Progenitor cell of endocrine pancreas (in vitro differentiated cells): Measurements from ENCODE around the gene CCDC82. TPM values are rescaled to one million over a fixed set of nuclear protein-coding genes. Genes with fewer than 3 reads are reported as not detected.
A peak's percentile ranks its signal among the peaks of the same experiment; 100 is the strongest.

Source experiments
- DNase-seq: peaks from one replicate; pipeline ENCODE4 v3.0.0; 2021; ENCODE audit warnings: low spot score; ENCODE audit not compliant: unreplicated experiment
- H3K27ac Mint-ChIP-seq: 2 replicates; pipeline ENCODE4 v1.8.0; 2021; ENCODE audit warnings: mild to moderate bottlenecking, moderate library complexity, mixed read lengths
- H3K27me3 Mint-ChIP-seq: 2 replicates; pipeline ENCODE4 v1.8.0; 2021; ENCODE audit warnings: mixed read lengths
- H3K36me3 Mint-ChIP-seq: 2 replicates; pipeline ENCODE4 v1.8.0; 2022; ENCODE audit warnings: mixed read lengths; ENCODE audit not compliant: insufficient read depth
- H3K4me1 Mint-ChIP-seq: 2 replicates; pipeline ENCODE4 v1.8.0; 2021; ENCODE audit warnings: low read depth, mixed read lengths
- H3K4me3 Mint-ChIP-seq: 2 replicates; pipeline ENCODE4 v1.8.0; 2021; ENCODE audit warnings: low read depth, mild to moderate bottlenecking, moderate library complexity, mixed read lengths
- H3K9me3 Mint-ChIP-seq: 2 replicates; pipeline ENCODE4 v1.8.0; 2021; ENCODE audit warnings: low read depth, mixed read lengths
- total RNA-seq: library from RNA; stranded (reverse); gene quantifications from 2 replicates; pipeline ENCODE4 v1.2.1, GENCODE V29; 2021
- TF ChIP-seq, protein P1 (sequence below): fragments of 200-600 bp; sonication (generic); IDR thresholded peaks from one replicate; pipeline ENCODE4 v1.5.0; 2021; ENCODE audit warnings: antibody characterized with exemption, mild to moderate bottlenecking; ENCODE audit not compliant: unreplicated experiment

CCDC82 gene
- total RNA-seq, 1 donor from 2014 or later = 26.3 TPM

DNA sequence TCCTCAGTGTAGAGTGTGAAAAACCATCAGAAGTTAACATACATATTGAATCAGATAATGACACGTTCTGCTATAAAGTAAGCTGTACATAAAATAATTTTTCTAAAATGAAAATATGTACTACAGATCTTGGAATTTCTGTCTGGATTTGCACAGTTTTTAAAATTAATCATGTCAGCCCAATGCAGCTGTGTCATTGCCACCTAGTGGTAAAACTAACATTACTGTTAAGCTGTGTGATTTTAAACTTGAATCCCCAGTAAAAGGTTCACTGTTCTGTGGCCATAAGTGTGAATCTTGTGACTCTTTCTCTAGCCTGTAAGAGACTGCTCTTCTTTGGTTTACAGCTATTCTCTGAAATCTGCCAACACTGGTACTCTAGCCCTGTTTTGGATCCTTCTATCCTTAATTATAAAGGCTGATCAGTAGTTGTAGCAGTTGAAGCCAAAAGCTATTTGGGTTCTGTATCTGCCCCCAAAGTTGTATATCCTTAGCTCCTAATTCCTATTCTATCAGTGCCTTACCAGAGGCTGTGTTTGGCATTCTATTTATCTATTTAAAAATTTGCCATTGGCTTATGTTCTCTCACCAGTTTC, 4.1 kb upstream of the CCDC82 start:
- Mint-ChIP-seq H3K4me1 (peaks cover 4% of the 10 kb centered on the region), H3K9me3 (peaks cover 12% of the 10 kb centered on the region), H3K27me3 (no peaks in the 10 kb centered on the region), H3K27ac (no peak overlapping the region), H3K4me3 (no peak overlapping the region), H3K36me3 (peaks cover 14% of the 10 kb centered on the region)
- TF ChIP-seq, protein P1, sequence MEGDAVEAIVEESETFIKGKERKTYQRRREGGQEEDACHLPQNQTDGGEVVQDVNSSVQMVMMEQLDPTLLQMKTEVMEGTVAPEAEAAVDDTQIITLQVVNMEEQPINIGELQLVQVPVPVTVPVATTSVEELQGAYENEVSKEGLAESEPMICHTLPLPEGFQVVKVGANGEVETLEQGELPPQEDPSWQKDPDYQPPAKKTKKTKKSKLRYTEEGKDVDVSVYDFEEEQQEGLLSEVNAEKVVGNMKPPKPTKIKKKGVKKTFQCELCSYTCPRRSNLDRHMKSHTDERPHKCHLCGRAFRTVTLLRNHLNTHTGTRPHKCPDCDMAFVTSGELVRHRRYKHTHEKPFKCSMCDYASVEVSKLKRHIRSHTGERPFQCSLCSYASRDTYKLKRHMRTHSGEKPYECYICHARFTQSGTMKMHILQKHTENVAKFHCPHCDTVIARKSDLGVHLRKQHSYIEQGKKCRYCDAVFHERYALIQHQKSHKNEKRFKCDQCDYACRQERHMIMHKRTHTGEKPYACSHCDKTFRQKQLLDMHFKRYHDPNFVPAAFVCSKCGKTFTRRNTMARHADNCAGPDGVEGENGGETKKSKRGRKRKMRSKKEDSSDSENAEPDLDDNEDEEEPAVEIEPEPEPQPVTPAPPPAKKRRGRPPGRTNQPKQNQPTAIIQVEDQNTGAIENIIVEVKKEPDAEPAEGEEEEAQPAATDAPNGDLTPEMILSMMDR = peak; percentile 75
- DNase-seq = no peak

DNA sequence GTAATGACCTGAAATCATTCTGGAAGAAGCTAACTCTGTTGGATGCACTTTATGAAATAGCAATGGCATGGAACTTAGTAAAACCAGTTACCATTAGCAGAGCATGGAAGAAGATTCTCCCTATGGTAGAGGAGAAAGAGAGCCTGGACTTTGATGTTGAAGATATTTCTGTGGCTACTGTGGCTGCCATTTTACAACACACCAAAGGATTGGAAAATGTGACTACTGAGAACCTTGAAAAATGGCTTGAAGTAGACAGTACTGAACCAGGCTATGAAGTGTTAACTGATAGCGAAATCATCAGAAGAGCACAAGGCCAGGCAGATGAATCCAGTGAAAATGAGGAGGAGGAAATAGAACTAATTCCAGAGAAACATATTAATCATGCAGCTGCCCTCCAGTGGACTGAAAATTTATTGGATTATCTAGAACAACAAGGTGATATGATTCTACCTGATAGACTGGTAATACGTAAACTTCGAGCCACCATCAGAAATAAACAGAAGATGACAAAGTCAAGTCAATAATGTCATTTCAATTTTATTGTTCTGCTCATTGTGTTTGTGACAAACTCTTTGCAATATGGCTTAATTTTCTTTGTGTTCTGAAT, 2.1 kb upstream of the CCDC82 start:
- no peaks in the 10 kb centered on the region for H3K27me3 Mint-ChIP-seq
- peaks cover 12% of the 10 kb centered on the region for H3K9me3 Mint-ChIP-seq
- H3K27ac Mint-ChIP-seq = no peak overlapping the region
- TF ChIP-seq, protein P1 = no peak
- H3K4me3 Mint-ChIP-seq = peak overlapping the region; percentile 96
- DNase-seq = no peak
- H3K4me1 Mint-ChIP-seq = peaks cover 14% of the 10 kb centered on the region
- H3K36me3 Mint-ChIP-seq = peaks cover 14% of the 10 kb centered on the region

DNA sequence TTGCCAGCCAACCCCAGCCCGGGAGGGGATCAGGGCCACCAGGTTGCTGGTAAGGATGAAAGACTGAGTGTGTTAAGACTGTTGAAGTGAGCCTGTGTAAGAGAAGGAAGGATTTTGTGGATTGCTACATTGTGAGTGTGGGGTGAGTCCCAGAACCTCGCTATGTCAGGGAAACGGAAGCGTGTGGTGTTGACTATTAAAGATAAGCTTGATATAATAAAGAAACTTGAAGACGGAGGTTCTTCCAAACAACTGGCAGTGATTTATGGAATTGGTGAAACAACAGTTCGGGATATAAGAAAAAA, 728 bp upstream of the CCDC82 start:
- peaks cover 12% of the 10 kb centered on the region for H3K9me3 Mint-ChIP-seq
- no peaks in the 10 kb centered on the region for H3K27me3 Mint-ChIP-seq
- H3K4me1 Mint-ChIP-seq = peaks cover 14% of the 10 kb centered on the region
- DNase-seq = no peak
- TF ChIP-seq, protein P1 = no peak
- peak overlapping the region; percentile 96 for H3K4me3 Mint-ChIP-seq
- H3K27ac Mint-ChIP-seq = peak overlapping the region; percentile 99
- H3K36me3 Mint-ChIP-seq = peaks cover 14% of the 10 kb centered on the region

DNA sequence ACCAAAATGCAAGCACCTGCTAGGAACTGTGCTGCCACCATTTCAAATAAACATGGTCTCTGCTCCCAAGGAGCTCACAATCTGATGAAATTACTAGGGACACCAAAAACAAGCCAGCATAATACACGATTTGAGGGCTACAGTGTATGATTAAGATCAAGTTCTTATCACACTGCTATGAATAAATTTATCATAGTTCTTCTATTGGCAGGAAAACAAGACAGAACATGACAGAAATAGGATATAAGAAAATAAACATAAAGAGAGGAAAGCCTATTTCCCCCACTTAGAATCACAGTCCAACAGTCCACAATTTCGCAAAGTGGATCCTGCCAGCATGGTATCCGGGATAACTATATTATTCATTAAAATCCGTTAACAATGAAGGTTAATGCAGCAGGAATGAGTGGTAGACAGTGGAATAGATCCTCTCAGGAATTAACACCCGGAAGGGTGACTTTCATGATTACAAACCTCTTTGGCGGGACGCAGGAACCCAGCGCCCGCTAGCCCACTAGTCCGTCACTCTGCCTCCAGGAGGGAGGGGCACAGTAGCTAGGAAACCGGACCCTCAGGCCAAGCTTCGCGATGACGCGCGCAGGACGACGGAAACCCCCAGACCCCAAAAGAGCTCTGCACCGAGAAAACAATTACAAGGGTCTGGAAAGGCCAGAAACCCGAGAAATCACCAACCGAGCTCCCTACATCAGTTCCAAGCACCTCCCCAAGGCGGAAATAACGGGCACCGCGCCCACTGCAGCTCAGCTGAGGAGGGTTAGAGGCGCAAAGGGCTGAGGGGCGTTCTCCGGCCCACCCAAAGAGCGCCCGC, 607 bp downstream of the CCDC82 start:
- Mint-ChIP-seq H3K27me3 (no peaks in the 10 kb centered on the region), H3K9me3 (peaks cover 12% of the 10 kb centered on the region), H3K4me1 (peaks cover 14% of the 10 kb centered on the region), H3K4me3 (peak overlapping the region; percentile 96), H3K36me3 (peaks cover 16% of the 10 kb centered on the region), H3K27ac (peak overlapping the region; percentile 99)
- TF ChIP-seq, protein P1 = no peak
- no peak for DNase-seq

DNA sequence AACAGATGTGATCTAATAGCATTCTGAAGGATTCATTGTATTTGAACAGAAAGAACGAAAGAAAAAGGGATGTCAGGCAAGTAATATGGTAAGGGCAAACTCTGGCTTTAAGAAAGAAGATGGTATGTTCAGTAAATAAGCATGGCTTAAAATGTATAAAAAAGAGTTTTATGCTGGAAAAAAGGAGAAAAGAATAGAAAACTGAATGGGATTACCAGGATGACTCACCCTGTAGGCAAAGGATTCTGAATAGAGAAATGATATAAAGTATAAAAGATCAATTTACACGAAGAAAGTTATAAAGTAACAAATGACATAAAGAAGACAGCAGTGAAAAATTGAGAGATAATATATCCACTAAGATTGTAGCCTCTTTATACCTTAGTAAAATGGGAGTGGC, 4.5 kb downstream of the CCDC82 start:
- TF ChIP-seq, protein P1 = no peak
- Mint-ChIP-seq H3K4me3 (no peak overlapping the region), H3K9me3 (no peaks in the 10 kb centered on the region), H3K36me3 (peaks cover 5% of the 10 kb centered on the region), H3K27ac (no peak overlapping the region), H3K4me1 (peaks cover 10% of the 10 kb centered on the region), H3K27me3 (no peaks in the 10 kb centered on the region)
- DNase-seq = no peak
